ENCODE results near the gene PIK3CD. TPM values are rescaled to one million over a fixed set of nuclear protein-coding genes. Genes with fewer than 3 reads are reported as not detected.

The PIK3CD gene
- total and polyA plus RNA-seq, 7 donors = 0.44 to 2.5 (median 0.93) TPM

DNA sequence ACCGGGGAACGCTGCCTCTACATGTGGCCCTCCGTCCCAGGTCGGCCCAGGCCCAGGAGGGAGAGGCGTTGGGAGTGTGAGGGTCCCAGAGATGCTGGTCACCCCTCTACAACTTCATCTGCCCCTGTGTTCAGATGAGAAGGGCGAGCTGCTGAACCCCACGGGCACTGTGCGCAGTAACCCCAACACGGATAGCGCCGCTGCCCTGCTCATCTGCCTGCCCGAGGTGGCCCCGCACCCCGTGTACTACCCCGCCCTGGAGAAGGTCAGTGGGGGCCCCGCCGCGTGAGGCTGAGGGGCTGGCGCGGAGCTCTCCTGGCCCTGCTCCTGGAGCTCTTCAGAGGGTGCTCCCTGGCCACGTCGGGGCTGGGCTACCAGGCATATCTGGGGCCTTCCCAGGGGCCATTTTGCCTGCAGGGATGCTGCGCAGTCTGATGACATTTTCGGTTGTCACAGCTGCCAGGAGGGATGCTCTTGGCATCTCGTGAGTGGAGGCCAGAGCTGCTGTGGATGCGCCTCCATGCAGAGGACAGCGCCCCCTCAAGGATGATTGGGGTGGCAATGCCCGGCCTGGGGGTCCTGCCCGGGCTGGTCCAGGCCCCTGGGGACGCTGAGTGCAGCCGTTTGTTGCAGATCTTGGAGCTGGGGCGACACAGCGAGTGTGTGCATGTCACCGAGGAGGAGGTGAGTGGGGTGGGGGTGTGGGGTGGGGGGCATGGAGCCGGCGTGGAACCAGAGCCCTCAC, 68.6 kb downstream of the PIK3CD start:
- Histone ChIP-seq H3K27me3 (ENCODE audit: insufficient read depth in 3 of 3, low read length in 2 of 3) (no peaks in the 10 kb centered on the region), H3K36me3 (ENCODE audit: insufficient read depth in 1 of 2, low read depth in 1 of 2) (peaks cover 0 to 12% of the 10 kb centered on the region in 2 donors), H3K4me1 (no peaks in the 10 kb centered on the region), H3K9me3 (no peaks in the 10 kb centered on the region), H3K4me3 (no peak overlapping the region), H3K27ac (no peak overlapping the region)
- WGBS, 3 donors = 83 to 86% (median 85%) methylated on average over 35 to 36 of the region's 36 CpGs
- intact Hi-C loops (cut with DNase I) = loop anchor here in 1 of 2 donors (10.0 kb wide), 1 partner anchor 145 kb away; no protein-coding TSS in a partner anchor
- TF ChIP-seq, protein P1, sequence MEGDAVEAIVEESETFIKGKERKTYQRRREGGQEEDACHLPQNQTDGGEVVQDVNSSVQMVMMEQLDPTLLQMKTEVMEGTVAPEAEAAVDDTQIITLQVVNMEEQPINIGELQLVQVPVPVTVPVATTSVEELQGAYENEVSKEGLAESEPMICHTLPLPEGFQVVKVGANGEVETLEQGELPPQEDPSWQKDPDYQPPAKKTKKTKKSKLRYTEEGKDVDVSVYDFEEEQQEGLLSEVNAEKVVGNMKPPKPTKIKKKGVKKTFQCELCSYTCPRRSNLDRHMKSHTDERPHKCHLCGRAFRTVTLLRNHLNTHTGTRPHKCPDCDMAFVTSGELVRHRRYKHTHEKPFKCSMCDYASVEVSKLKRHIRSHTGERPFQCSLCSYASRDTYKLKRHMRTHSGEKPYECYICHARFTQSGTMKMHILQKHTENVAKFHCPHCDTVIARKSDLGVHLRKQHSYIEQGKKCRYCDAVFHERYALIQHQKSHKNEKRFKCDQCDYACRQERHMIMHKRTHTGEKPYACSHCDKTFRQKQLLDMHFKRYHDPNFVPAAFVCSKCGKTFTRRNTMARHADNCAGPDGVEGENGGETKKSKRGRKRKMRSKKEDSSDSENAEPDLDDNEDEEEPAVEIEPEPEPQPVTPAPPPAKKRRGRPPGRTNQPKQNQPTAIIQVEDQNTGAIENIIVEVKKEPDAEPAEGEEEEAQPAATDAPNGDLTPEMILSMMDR (IDR thresholded peaks at IDR 0.05) = no peak
- ATAC-seq = no peak
- no peak for DNase-seq

DNA sequence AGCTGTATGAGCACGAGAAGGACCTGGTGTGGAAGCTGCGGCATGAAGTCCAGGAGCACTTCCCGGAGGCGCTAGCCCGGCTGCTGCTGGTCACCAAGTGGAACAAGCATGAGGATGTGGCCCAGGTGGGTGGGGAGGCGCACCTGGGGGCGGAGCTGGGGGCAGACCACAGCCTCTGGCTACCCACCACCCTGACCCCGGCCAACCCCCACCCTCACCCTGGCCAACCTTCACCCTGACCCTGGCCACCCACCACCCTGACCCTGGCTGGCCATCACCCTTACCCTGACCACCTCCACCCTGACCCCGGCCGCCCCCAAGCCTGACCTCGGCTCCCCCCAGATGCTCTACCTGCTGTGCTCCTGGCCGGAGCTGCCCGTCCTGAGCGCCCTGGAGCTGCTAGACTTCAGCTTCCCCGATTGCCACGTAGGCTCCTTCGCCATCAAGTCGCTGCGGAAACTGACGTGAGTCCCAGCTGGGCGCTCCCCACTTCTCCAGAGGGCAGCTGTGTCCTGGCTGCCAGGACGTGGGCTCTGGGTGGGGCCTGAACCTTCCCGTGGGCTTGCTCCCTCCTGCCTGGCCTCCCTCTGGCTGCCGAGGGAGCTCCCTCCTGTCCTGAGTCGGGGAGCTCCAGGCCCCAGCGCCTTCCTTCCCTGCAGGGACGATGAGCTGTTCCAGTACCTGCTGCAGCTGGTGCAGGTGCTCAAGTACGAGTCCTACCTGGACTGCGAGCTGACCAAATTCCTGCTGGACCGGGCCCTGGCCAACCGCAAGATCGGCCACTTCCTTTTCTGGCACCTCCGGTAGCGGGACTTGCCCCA, 69.5 kb downstream of the PIK3CD start:
- H3K4me1 ChIP-seq = no peaks in the 10 kb centered on the region
- intact Hi-C loops (cut with DNase I) = loop anchor here in 1 of 2 donors (10.0 kb wide), 1 partner anchor 144 kb away; no protein-coding TSS in a partner anchor
- WGBS, 3 donors = 86 to 87% (median 87%) methylated on average over 30 to 34 of the region's 34 CpGs
- H3K27ac ChIP-seq = no peak overlapping the region
- H3K36me3 ChIP-seq (ENCODE audit: insufficient read depth in 1 of 2, low read depth in 1 of 2) = peaks cover 0 to 12% of the 10 kb centered on the region in 2 donors
- H3K27me3 ChIP-seq (ENCODE audit: insufficient read depth in 3 of 3, low read length in 2 of 3) = no peaks in the 10 kb centered on the region
- DNase-seq = no peak
- no peak for ATAC-seq
- TF ChIP-seq, protein P1 (IDR thresholded peaks at IDR 0.05) = no peak
- H3K4me3 ChIP-seq = no peak overlapping the region
- H3K9me3 ChIP-seq = no peaks in the 10 kb centered on the region

DNA sequence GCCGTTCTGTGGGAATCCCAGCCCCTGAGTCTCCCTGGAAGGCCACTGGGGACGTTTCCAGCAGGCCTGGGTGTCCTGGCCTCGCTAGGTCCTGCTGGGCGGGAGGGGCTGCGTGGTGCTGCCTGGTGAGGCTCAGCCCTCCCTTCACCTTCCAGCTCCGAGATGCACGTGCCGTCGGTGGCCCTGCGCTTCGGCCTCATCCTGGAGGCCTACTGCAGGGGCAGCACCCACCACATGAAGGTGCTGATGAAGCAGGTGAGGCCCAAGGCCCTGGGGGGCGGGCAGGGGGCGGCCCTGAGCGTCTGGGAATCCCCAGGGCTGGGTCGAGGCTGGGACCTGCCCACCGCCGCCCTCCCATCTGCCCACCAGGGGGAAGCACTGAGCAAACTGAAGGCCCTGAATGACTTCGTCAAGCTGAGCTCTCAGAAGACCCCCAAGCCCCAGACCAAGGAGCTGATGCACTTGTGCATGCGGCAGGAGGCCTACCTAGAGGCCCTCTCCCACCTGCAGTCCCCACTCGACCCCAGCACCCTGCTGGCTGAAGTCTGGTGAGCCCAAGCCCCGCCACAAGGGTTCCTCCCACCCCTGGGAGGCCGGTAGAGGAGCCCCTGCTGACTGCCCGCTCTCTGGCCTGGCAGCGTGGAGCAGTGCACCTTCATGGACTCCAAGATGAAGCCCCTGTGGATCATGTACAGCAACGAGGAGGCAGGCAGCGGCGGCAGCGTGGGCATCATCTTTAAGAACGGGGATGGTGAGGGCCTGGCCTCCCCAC, 70.3 kb downstream of the PIK3CD start:
- Histone ChIP-seq H3K36me3 (ENCODE audit: insufficient read depth in 1 of 2, low read depth in 1 of 2) (peaks cover 0 to 10% of the 10 kb centered on the region in 2 donors), H3K27me3 (ENCODE audit: insufficient read depth in 3 of 3, low read length in 2 of 3) (no peaks in the 10 kb centered on the region)
- intact Hi-C loops (cut with DNase I) = loop anchor here in 1 of 2 donors (10.0 kb wide), 1 partner anchor 143 kb away; no protein-coding TSS in a partner anchor

DNA sequence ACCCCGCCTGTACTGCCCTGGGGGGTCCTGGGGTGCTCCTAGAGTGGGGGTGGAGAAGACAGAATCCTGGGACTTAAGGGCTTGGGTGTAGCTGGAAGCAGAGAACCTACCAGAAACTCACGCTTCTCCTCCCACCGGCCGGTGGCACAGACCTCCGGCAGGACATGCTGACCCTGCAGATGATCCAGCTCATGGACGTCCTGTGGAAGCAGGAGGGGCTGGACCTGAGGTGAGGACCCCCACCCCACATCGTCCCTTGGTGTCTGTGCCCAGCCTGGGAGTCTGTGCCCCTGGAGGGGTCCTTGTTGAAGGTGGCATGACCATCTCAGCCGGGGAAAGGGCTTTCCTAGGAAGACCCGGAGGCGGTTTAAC, 70.8 kb downstream of the PIK3CD start:
- 87 to 96% (median 92%) methylated on average over 10 of the region's 10 CpGs for WGBS, 3 donors
- no peaks in the 10 kb centered on the region for H3K4me1 ChIP-seq
- H3K4me3 ChIP-seq = no peak overlapping the region
- ATAC-seq = no peak
- no peak overlapping the region for H3K27ac ChIP-seq
- H3K36me3 ChIP-seq (ENCODE audit: insufficient read depth in 1 of 2, low read depth in 1 of 2) = peaks cover 0 to 14% of the 10 kb centered on the region in 2 donors
- intact Hi-C loops (cut with DNase I) = loop anchor here in 1 of 2 donors (10.0 kb wide), 1 partner anchor 142 kb away; no protein-coding TSS in a partner anchor
- no peaks in the 10 kb centered on the region for H3K9me3 ChIP-seq
- DNase-seq = no peak
- no peaks in the 10 kb centered on the region for H3K27me3 ChIP-seq (ENCODE audit: insufficient read depth in 3 of 3, low read length in 2 of 3)
- TF ChIP-seq, protein P1 (IDR thresholded peaks at IDR 0.05) = no peak

More for the DNA sequence above, 70.3 kb downstream of the PIK3CD start:
- Histone ChIP-seq H3K4me3 (no peak overlapping the region), H3K4me1 (no peaks in the 10 kb centered on the region), H3K27ac (no peak overlapping the region), H3K9me3 (no peaks in the 10 kb centered on the region)
- TF ChIP-seq, protein P1 (IDR thresholded peaks at IDR 0.05) = peak; percentile 44
- DNase-seq (no peak), ATAC-seq (peak in 1 of 4 donors; percentile 32)
- WGBS, 3 donors = 61 to 66% (median 66%) methylated on average over 25 to 29 of the region's 29 CpGs
